ENCODE data around the gene MAN1B1.

MAN1B1 gene

GRCh38 chr9:137086531-137087408, at the start of gene MAN1B1:
MAN1B1 (plus strand) TSS chr9:137086985; CDS start chr9:137087000, 15 bp downstream.
- peak; percentile 99 for DNase-seq

GRCh38 chr9:137037035-137037434, 49.8 kb upstream of the MAN1B1 start:
- no peak for DNase-seq

GRCh38 chr9:137037483-137037882, 49.3 kb upstream of the MAN1B1 start:
- no peak for DNase-seq

- DNase-seq: no peak
Observed at GRCh38 chr9:137038916-137039315, 47.9 kb upstream of the MAN1B1 start.

- no peak for DNase-seq
Observed at GRCh38 chr9:137039611-137040366, 47.0 kb upstream of the MAN1B1 start.

- DNase-seq: no peak
Observed at GRCh38 chr9:137040568-137040967, 46.2 kb upstream of the MAN1B1 start.

GRCh38 chr9:137041124-137041523, 45.7 kb upstream of the MAN1B1 start:
- no peak for DNase-seq

- no peak for DNase-seq
Observed at GRCh38 chr9:137042751-137043727, 43.7 kb upstream of the MAN1B1 start.

- DNase-seq: no peak
Observed at GRCh38 chr9:137044037-137044436, 42.7 kb upstream of the MAN1B1 start.

- DNase-seq: no peak
Observed at GRCh38 chr9:137044502-137045177, 42.1 kb upstream of the MAN1B1 start.

GRCh38 chr9:137045294-137046087, 41.3 kb upstream of the MAN1B1 start:
- DNase-seq: no peak

- DNase-seq: peak; percentile 34
Observed at GRCh38 chr9:137046088-137046787, 40.5 kb upstream of the MAN1B1 start, which contains the start of gene NPDC1. NPDC1 (minus strand) TSS chr9:137046177; CDS start chr9:137045989, 188 bp downstream.

GRCh38 chr9:137048655-137049543, 37.9 kb upstream of the MAN1B1 start:
- no peak for DNase-seq

GRCh38 chr9:137049544-137050449, 37.0 kb upstream of the MAN1B1 start:
- DNase-seq: peak; percentile 31

- no peak for DNase-seq
Observed at GRCh38 chr9:137050570-137050969, 36.2 kb upstream of the MAN1B1 start.

GRCh38 chr9:137051145-137051724, 35.5 kb upstream of the MAN1B1 start:
- DNase-seq: no peak

GRCh38 chr9:137052293-137052692, 34.5 kb upstream of the MAN1B1 start:
- DNase-seq: no peak
